GM12872 (cell line): Measurements from ENCODE around the gene TMEM72.

ENCODE experiments used
- TF ChIP-seq, protein P1 (sequence below): IDR thresholded peaks from 3 replicates; pipeline ENCODE4 v1.5.1; 2011; ENCODE audit warnings: low read depth, mild to moderate bottlenecking, low read length, moderate library complexity; ENCODE audit not compliant: insufficient read depth

TMEM72 gene

GRCh38 chr10:44969854-44970253 lies 58.7 kb downstream of the TMEM72 start:
- TF ChIP-seq, protein P1, sequence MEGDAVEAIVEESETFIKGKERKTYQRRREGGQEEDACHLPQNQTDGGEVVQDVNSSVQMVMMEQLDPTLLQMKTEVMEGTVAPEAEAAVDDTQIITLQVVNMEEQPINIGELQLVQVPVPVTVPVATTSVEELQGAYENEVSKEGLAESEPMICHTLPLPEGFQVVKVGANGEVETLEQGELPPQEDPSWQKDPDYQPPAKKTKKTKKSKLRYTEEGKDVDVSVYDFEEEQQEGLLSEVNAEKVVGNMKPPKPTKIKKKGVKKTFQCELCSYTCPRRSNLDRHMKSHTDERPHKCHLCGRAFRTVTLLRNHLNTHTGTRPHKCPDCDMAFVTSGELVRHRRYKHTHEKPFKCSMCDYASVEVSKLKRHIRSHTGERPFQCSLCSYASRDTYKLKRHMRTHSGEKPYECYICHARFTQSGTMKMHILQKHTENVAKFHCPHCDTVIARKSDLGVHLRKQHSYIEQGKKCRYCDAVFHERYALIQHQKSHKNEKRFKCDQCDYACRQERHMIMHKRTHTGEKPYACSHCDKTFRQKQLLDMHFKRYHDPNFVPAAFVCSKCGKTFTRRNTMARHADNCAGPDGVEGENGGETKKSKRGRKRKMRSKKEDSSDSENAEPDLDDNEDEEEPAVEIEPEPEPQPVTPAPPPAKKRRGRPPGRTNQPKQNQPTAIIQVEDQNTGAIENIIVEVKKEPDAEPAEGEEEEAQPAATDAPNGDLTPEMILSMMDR, result no peak

- TF ChIP-seq, protein P1, result no peak
Observed at GRCh38 chr10:44970812-44971395, 59.8 kb downstream of the TMEM72 start.

- TF ChIP-seq, protein P1, result no peak
Observed at GRCh38 chr10:44971434-44971833, 60.3 kb downstream of the TMEM72 start.

GRCh38 chr10:44971935-44972757 lies 61.0 kb downstream of the TMEM72 start:
- TF ChIP-seq, protein P1, result no peak

DNA sequence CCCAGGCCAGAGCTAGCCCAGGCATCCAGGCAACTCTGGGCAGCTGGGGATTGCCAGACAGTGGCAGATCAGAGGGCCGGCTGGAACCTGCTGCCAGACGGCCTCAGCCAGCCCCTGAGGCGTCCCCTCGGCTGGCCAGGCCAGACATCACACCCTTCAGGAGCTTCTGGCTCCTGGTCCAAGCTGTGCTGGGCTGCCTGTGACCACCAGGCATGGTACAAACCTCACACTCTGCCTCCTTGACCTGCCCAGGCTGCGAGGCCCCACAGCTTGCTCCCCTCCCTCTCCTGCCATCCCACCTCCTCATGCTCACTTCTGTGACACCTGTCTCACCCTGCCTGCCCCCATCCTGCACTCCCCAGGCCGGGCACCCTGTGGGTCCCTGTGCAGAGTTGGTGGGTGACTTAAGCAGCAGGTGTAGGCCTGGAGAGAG lies 61.8 kb downstream of the TMEM72 start:
- TF ChIP-seq, protein P1, result no peak

GRCh38 chr10:44973323-44974081 lies 62.4 kb downstream of the TMEM72 start:
- TF ChIP-seq, protein P1, result no peak

DNA sequence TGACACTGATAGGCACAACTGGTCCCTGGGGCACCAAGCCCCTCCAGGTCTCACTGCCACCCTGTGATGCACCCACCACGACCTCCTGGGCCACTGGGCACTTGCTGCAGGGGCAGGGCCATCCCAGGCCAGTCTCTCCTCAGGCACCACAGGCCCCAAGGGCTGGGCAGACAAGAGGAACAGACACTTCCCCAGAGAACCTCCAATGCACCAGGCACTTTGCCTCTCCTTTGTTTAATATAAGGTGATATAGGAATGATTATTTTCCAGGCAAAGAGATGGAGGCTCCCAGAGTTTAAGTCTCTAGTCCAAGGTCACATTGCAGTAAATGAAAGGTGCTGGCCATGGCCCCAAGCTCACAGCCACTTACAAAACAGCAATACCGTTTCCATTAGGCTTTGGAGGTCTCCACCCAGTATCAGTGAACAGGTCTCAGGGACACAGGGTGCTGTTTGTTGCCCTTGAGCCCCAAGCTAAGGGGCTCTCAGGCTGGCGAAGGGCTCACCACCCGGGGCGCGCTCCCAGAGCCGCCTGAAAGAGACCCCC lies 63.0 kb downstream of the TMEM72 start:
- TF ChIP-seq, protein P1, result no peak
